ENCODE measurements around the gene CHAF1A.

GRCh38 chr19:4359627-4360000 lies 42.8 kb upstream of the CHAF1A start:
- TF ChIP-seq CTCF (conservative IDR thresholded peaks at IDR 0.05 in 1 of 2, IDR thresholded peaks at IDR 0.05 in 1 of 2; ENCODE audit: low read depth in 1 of 2, low read length in 2 of 2) (no peak), EZH2 (IDR thresholded peaks at IDR 0.05; ENCODE audit: low read length, missing control alignments) (no peak)
